Brain microvascular endothelial cell (primary cell): ENCODE measurements around the gene ARHGAP25.

ENCODE experiments used
- DNase-seq: peaks from one replicate; pipeline ENCODE4 v3.0.0-alpha.2; 2020
- H3K27ac ChIP-seq: fragments of 250-450 bp; sonication (Bioruptor Pico); 2 replicates; pipeline ENCODE4 v1.5.1; 2020; ENCODE audit warnings: mild to moderate bottlenecking, moderate library complexity
- H3K27me3 ChIP-seq: fragments of 250-450 bp; sonication (Bioruptor Pico); replicated peaks from 2 replicates; pipeline ENCODE4 v1.5.1; 2020; ENCODE audit warnings: mild to moderate bottlenecking
- H3K36me3 ChIP-seq: fragments of 250-450 bp; sonication (Bioruptor Pico); replicated peaks from 2 replicates; pipeline ENCODE4 v1.5.1; 2020; ENCODE audit warnings: mild to moderate bottlenecking
- H3K4me3 ChIP-seq: 2 replicates; pipeline ENCODE4 v1.5.1; 2011; ENCODE audit warnings: low read depth, mild to moderate bottlenecking, control low read depth, low read length, moderate library complexity
- in situ Hi-C: cut with HindIII; loops from 2 replicates; pipeline ENCODE4 v1.10.0; 2017; ENCODE audit warnings: low sequenced_read_pairs, low pct_ligation_motif_present
- TF ChIP-seq, protein P1 (sequence below): IDR thresholded peaks from 2 replicates; pipeline ENCODE4 v1.5.1; 2011; ENCODE audit warnings: low read depth, mild to moderate bottlenecking, moderate library complexity, low read length, control low read depth, inconsistent platforms; ENCODE audit errors: missing control alignments

ARHGAP25 gene

DNA sequence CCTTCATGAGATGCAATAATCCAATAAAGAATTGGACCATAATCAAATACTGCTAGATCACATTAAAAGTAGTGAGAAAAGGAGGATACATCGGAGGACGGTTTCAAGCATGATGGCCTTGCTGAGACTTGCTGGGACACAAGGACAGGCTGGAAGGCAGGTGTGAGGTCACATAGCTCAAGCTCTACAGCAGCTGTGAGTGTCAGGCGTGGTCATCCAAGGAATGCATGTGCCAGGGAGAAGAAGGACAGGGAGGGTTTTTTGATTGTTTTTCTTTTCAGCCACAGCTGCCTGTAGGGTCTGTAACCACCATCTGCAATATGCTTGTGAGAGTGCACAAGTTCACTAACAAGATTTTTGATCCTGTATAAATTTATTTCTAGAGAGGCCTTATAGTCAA is 79.0 kb downstream of the ARHGAP25 start:
- no peaks in the 10 kb centered on the region for H3K36me3 ChIP-seq
- no peaks in the 10 kb centered on the region for H3K27me3 ChIP-seq
- in situ Hi-C loops = no loop called here
- DNase-seq = no peak
- H3K4me3 ChIP-seq = no peak overlapping the region
- no peak overlapping the region for H3K27ac ChIP-seq
- TF ChIP-seq, protein P1, sequence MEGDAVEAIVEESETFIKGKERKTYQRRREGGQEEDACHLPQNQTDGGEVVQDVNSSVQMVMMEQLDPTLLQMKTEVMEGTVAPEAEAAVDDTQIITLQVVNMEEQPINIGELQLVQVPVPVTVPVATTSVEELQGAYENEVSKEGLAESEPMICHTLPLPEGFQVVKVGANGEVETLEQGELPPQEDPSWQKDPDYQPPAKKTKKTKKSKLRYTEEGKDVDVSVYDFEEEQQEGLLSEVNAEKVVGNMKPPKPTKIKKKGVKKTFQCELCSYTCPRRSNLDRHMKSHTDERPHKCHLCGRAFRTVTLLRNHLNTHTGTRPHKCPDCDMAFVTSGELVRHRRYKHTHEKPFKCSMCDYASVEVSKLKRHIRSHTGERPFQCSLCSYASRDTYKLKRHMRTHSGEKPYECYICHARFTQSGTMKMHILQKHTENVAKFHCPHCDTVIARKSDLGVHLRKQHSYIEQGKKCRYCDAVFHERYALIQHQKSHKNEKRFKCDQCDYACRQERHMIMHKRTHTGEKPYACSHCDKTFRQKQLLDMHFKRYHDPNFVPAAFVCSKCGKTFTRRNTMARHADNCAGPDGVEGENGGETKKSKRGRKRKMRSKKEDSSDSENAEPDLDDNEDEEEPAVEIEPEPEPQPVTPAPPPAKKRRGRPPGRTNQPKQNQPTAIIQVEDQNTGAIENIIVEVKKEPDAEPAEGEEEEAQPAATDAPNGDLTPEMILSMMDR = no peak

GRCh38 chr2:68817306-68817705 is 82.7 kb downstream of the ARHGAP25 start:
- no peak for DNase-seq
- Histone ChIP-seq H3K27ac (no peak overlapping the region), H3K36me3 (no peaks in the 10 kb centered on the region), H3K4me3 (no peak overlapping the region), H3K27me3 (no peaks in the 10 kb centered on the region)
- TF ChIP-seq, protein P1 = no peak
- in situ Hi-C loops = no loop called here

DNA sequence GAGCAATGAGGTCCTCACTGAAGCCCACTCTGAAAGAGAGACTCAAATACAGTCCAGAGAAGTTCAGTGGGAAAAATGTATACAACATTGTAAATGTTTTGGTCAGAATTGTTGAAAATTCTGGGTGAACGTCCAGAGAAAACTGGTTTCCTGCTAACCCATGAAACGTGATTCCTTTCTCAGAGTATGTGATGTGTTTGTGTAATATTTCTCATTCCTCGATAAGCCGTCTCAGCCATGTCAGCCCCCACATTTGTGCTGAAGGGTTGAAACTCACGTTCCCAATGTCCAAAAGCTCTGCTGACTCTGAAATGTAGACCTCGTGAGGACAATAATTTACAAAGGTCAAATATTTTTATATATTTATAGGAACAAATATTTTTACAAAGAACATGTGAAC is 84.9 kb downstream of the ARHGAP25 start:
- no peak for DNase-seq
- Histone ChIP-seq H3K27ac (no peak overlapping the region), H3K4me3 (no peak overlapping the region), H3K27me3 (no peaks in the 10 kb centered on the region), H3K36me3 (no peaks in the 10 kb centered on the region)
- in situ Hi-C loops = no loop called here
- TF ChIP-seq, protein P1 = no peak

GRCh38 chr2:68822207-68822872 is 87.7 kb downstream of the ARHGAP25 start:
- TF ChIP-seq, protein P1 = no peak
- Histone ChIP-seq H3K36me3 (no peaks in the 10 kb centered on the region), H3K4me3 (no peak overlapping the region), H3K27ac (no peak overlapping the region), H3K27me3 (no peaks in the 10 kb centered on the region)
- no peak for DNase-seq
- in situ Hi-C loops = no loop called here

GRCh38 chr2:68824831-68825230 is 90.2 kb downstream of the ARHGAP25 start:
- H3K4me3 ChIP-seq = no peak overlapping the region
- H3K27ac ChIP-seq = no peak overlapping the region
- in situ Hi-C loops = no loop called here
- TF ChIP-seq, protein P1 = no peak
- peak; percentile 39 for DNase-seq
- H3K36me3 ChIP-seq = no peaks in the 10 kb centered on the region
- H3K27me3 ChIP-seq = no peaks in the 10 kb centered on the region

- Histone ChIP-seq H3K4me3 (no peak overlapping the region), H3K36me3 (no peaks in the 10 kb centered on the region), H3K27me3 (no peaks in the 10 kb centered on the region), H3K27ac (no peak overlapping the region)
- in situ Hi-C loops = no loop called here
- DNase-seq = no peak
- TF ChIP-seq, protein P1 = no peak
Observed at GRCh38 chr2:68825866-68826265, 91.3 kb downstream of the ARHGAP25 start.
